Activated CD4-positive, alpha-beta T cell treated with anti-CD3 and anti-CD28 coated beads, Interleukin-2, Interleukin-6, amounts not matched to agents 100 ng/mL and 50 ng/mL, durations not matched to agents 16 hours and 8 hours (primary cell): ENCODE data around the gene EIF4A2.

Experiments
- DNase-seq: peaks from one replicate; pipeline ENCODE4 v3.0.0-alpha.2; 2020

EIF4A2 gene

GRCh38 chr3:186783058-186783730 lies at the start of gene EIF4A2:
Gene EIF4A2, plus strand, starts transcription at chr3:186783577. Its CDS starts 34 bp downstream, at chr3:186783611.
- DNase-seq, result peak; percentile 93

GRCh38 chr3:186742618-186743380 lies 40.6 kb upstream of the EIF4A2 start:
- DNase-seq, result no peak

- DNase-seq, result no peak
Observed at GRCh38 chr3:186743666-186744065, 39.7 kb upstream of the EIF4A2 start.

GRCh38 chr3:186746008-186746407 lies 37.4 kb upstream of the EIF4A2 start:
- DNase-seq, result peak; percentile 8

- no peak for DNase-seq
Observed at GRCh38 chr3:186750316-186750715, 33.1 kb upstream of the EIF4A2 start.

GRCh38 chr3:186751480-186751879 lies 31.9 kb upstream of the EIF4A2 start:
- no peak for DNase-seq

- DNase-seq, result no peak
Observed at GRCh38 chr3:186754006-186754405, 29.4 kb upstream of the EIF4A2 start.

GRCh38 chr3:186754871-186755270 lies 28.5 kb upstream of the EIF4A2 start:
- DNase-seq, result no peak

- DNase-seq, result no peak
Observed at GRCh38 chr3:186757214-186757613, 26.2 kb upstream of the EIF4A2 start.

GRCh38 chr3:186757686-186758220 lies 25.6 kb upstream of the EIF4A2 start:
- DNase-seq, result no peak

GRCh38 chr3:186759231-186759930 lies 24.0 kb upstream of the EIF4A2 start:
- DNase-seq, result no peak

GRCh38 chr3:186760141-186760833 lies 23.1 kb upstream of the EIF4A2 start:
- no peak for DNase-seq

GRCh38 chr3:186760897-186761447 lies 22.4 kb upstream of the EIF4A2 start:
- no peak for DNase-seq

- no peak for DNase-seq
Observed at GRCh38 chr3:186772281-186772694, 11.1 kb upstream of the EIF4A2 start.

GRCh38 chr3:186772701-186773417 lies 10.5 kb upstream of the EIF4A2 start:
- peak; percentile 84 for DNase-seq

- DNase-seq, result no peak
Observed at GRCh38 chr3:186775999-186776398, 7.4 kb upstream of the EIF4A2 start.

- no peak for DNase-seq
Observed at GRCh38 chr3:186779204-186779603, 4.2 kb upstream of the EIF4A2 start.

GRCh38 chr3:186782542-186783057 lies 777 bp upstream of the EIF4A2 start:
- DNase-seq, result no peak

- DNase-seq, result peak; percentile 85
Observed at GRCh38 chr3:186783731-186784515, 546 bp downstream of the EIF4A2 start.

- DNase-seq, result peak; percentile 46
Observed at GRCh38 chr3:186784820-186785494, 1.6 kb downstream of the EIF4A2 start.
